HG03066 (cell line): ENCODE data around the gene FMNL2.
"Not testable (repeated sequence)": the region's sequence is repeated elsewhere in the genome, so short reads cannot be mapped to it uniquely, and the experiment has no call there.

Source experiments
- ATAC-seq: cut with Tn5 transposase; IDR thresholded peaks from one replicate; pipeline ENCODE4 v1.9.1; 2021; ENCODE audit warnings: low read depth; ENCODE audit not compliant: unreplicated experiment

The FMNL2 gene

DNA sequence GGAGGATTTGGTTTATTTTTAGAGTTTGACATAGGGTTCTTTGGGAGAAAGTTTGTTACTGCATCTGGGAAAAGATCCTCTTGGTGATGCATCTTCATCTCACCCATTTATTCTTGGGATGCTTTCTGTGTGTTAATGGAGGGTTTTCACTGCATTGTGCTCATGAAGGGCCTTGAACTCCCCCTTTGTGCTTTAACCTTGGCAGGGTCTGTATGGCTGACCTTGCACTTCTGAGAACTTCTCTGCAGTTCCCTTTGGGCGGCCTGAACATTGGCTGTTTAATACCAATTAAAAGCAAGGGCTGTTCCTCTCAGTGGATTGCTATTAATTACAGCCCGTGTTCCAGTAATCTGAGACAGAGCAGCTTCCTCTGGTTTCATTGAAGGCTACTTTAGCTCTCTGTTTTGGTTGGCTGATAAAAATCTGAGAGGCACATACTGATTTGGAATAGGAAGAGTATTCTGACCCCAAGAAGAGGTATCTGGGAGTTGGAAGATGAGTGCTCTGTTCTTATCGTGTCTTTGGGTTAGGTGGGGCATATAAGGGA is 37.5 kb downstream of the FMNL2 start:
- no peak for ATAC-seq

DNA sequence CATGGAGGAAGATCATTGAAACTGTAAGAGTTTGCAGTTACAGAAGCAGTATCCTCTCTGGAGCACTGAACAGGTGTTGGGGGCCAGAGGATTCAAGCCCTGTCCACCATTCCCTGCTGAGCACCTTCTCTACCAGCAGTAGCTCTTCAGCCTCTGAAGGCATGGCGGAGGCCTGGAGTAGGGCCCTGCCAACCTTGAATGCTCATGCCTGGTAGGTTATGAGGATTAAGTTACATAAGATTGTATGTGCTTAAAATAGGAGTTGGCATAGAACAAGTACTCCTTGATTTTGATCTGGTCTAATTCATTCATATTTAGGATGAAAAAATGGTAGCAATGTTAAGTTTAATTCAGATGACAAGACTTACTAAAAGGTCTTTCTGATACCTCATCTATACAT is 40.2 kb downstream of the FMNL2 start:
- ATAC-seq, result no peak

DNA sequence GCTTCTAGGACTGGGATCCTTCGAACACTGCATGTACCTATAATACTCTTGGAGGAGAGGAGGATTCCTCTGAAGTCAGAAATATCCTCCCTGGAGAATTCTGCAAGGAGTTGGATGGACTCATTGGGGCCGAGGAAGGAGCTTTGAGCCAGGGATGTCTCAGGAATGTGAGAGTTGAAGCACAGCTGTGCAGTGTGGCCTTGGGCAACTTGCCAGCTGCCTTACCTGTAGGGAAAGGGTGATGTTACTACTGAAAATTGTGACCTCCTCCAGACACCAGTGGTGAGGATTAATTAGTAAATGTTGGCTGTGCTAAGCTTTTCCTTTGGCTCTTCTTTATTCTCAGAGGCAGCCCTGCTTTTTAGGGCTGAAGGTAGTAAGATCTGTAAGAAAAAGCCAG is 41.4 kb downstream of the FMNL2 start:
- no peak for ATAC-seq

DNA sequence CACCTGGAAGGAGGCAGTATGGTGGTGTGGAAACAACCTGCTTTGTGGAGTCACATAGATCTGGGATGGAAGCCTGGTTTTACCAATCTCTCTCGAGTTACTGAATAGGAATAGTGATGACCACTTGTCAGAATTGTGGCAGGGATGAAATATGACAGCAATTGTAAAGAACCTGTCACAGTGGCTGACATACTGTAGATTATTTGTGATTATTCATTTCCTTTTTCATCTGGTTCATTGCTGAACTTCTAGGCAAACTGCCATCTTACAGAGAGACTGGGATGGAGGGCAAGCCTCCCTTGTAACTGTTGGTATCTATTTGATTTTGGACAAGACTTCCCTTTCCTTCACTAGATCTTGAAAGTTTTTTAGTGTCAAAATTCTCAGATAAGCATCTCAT is 42.0 kb downstream of the FMNL2 start:
- no peak for ATAC-seq

DNA sequence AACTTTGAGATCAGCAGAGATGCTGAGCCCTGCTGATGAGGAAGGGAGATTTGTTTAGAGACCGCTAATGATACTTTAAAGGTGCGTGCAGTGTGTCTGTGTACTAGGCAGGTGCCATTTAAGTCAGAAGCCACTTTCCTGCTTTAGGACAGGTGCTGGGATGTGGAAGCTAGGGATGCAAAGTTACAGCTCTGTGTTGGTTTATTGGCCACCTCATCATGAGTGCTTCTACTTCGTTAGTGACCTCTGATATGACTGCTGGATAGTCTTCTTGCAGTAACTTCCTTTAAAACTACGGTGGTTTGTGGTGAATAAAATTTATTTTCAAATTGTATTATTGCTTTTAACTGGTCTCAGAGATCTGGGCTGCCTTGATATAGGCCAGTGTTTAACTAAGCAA is 44.1 kb downstream of the FMNL2 start:
- ATAC-seq, result no peak

DNA sequence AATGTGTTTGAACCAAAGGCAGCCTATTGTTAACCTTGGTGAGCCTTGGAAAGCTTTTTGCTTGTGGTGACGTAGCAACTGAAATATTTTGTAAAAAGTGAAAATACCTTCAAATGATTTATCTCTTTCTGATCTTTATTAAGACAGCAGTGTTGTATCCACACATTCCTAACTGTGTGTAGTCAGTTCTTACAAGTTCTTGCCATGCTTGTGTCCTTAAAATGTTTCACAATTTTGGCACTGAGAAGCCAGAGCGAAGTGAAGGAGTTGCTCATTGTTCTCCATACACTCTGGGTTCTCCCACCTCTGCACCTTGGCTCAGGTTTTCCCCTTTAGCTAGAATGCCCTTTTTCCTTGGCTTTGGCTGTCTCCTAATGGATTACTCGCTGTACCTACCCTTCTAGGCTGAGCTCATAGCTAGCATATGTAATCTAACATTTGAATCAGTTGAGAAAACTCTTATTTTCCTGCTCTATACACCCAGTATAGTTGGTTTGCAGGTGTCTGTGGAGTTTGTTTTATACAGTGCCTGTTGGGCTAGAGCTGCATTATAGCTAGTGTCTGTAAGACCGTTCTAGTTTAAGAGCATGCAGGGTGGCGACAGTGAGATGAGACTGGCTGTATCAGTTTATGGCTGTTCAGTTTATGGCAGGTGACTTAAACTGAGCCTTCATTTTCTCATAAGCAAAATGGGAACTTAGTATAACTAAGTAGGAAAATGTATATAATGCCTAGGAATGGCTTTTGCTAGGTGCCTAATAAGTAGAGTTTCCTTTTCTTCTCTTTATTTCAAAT is 45.5 kb downstream of the FMNL2 start:
- no peak for ATAC-seq

DNA sequence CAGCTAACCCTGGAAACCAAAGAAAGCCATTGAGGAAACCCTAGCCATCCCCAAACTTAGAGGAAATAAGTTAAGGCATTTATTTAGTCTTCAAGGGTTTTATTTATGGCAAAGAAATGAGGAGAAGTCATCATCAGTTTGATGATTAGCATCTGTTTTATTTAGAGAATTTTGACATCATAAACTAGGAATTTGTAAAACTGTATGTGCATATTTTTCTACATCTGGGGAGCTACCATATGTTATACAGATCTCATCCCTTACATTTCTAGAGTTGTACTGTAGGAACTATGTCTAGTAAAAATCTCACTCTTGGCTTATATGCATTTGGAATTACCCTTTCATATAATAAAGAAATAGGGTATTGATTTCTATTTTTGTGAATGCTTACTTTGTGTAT is 48.7 kb downstream of the FMNL2 start:
- ATAC-seq, result no peak

DNA sequence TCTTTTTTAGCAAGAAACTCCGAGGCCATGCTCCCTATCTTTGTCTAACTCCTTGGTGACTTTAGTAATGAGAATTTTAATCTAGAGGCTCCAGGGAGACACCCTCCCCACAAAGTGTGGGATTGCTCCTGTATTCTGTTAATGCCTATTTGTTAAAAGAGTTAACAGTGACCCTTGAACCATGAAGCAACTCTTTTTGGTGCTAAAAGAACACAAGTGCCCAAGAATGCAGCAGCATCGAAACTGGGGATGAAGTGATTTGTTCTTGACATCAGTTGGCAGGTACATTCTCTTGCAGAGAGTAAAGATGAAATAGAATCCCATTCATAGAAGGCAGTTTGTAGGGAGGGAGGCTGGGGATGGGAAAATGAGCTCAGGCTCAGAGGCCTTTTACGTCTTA is 50.0 kb downstream of the FMNL2 start:
- no peak for ATAC-seq

DNA sequence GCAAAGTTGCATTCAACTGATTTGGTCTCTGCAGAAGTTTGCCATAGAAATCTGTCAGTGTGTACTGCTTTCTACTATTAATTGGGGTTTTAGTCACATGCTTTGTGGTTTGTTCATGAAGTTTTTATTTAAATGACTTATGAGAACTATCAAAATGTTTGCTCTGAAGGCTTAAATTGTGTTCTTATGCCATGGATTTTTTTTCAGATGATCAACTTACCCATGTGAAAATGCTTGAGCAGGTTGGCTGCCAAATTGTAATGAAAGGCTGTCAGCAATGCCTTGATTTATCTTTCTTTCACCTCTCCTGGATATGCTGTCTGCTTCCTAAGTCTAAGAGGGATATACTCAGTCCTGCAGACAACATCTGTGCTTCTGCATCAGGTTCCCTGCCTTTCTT is 50.7 kb downstream of the FMNL2 start:
- ATAC-seq, result no peak

DNA sequence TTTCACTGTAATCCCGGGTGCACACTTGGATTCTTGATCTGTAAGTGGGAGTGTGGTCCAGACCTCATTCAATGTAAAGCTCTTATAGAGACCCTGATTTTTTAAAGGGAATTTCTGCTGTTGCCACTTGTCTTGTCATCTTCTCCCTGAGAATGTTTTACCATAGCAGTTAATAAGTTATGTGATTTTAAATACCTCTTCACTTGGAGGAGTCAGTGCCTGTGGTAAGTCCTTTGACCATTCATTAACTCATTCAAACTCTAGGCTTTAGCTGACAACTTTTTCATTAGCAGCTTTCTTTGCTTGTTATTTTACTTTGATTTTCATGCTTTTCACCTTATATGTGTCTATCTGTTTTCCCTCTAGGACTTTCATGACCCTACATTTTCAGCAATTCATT is 51.3 kb downstream of the FMNL2 start:
- no peak for ATAC-seq

DNA sequence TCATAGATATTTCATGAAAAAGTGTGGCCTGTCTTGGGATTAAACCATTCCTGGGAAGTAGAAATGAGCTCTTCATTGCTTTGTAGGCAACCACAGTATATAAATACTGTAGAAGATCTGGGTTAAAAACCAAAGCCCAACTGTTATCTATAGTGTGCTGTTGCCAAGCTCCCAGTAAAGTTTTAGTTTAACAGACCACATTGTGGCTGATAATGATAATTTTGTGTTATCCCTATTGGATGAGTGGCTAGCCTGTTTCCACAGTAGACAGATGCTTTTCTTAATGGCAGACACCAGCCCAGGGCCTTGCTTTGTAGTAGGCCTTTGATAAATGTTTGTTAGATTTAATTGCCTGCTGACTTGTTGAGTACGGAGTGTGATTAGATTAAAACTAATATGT is 52.1 kb downstream of the FMNL2 start:
- no peak for ATAC-seq

DNA sequence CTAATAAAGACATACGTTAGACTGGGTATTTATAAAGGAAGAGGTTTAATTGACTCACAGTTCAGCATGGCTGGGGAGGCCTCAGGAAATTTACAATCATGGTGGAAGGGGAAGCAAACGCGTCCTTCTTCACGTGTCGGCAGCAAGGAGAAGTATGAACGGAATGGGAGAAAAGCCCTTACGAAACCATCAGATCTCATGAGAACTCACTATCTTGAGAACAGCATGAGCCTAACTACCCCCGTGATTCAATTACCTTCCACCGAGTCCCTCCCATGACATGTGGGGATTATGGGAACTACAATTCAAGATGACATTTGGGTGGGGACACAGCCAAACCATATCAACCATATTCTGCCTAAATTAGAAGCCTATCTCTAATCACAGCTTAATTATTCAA is 53.3 kb downstream of the FMNL2 start:
- ATAC-seq, result not testable (repeated sequence)

DNA sequence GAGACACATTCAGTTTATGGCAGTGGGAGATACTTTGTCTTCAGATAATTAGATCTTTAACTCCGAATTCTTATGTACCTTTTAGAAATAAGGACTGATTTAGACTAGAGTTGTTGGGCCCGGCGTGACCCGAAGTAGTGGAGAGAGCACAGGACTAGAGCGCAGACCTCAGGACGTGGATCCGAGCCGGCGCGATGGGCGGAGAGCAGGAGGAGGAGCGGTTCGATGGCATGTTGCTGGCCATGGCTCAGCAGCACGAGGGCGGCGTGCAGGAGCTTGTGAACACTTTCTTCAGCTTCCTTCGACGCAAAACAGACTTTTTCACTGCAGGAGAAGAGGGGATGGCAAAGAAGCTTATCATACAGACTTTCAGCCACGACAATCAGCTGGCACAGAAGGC is 54.5 kb downstream of the FMNL2 start:
- no peak for ATAC-seq

DNA sequence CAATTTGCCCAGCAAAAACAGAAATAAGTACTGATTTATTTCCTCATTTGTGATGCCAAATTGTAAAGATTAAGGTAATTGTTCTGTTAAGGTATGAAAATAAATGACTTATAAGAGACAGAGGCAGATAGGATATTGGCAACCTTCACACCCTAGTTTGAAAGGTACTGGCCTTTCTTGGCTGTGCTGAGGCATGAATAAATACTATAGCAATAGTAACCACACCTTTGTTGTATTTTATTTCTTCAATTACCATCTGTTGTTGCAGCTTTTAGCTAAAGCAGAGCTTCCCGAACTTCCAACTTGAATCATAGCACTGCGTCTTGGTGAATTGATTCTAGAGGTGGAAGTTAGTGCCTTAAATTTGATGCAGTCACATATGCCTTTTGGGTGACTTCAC is 55.9 kb downstream of the FMNL2 start:
- ATAC-seq, result no peak

DNA sequence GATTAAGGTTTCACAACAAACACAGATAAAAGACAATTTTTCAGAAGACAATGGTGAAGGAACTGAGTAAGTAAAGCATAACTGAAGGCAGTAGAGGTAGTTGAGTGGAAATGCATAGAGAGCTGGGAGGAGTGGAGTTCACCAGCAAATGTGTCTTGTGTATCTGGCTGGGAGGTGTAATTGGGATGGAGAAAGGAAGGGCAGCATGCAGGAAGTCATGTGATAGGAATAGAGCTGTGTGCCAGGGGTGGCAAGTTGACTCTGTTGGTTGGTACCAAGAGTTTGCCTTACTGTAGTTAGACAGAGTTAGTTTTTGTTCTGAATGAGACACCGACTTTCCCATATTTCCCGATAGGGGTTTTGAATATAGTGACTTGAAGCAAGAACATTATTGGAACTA is 56.3 kb downstream of the FMNL2 start:
- no peak for ATAC-seq

DNA sequence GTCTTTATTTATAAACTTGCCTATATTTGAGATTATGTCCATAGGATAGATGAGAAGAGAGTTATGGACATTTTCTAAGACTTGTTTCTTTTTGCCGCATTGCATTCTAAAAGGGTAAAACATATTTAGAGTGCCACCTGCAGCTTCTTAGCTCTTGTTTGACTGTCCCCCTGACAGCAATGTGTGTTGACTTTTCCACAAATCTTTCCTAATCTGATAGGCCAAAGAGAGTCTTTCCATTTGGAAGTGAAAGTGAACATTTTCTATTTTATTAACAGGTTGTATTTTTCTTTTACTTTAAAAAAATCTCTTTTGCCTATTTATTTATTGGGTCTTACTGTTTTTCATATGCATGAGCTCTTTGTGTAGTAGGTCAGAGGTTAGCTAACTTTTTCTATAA is 58.4 kb downstream of the FMNL2 start:
- ATAC-seq, result no peak

DNA sequence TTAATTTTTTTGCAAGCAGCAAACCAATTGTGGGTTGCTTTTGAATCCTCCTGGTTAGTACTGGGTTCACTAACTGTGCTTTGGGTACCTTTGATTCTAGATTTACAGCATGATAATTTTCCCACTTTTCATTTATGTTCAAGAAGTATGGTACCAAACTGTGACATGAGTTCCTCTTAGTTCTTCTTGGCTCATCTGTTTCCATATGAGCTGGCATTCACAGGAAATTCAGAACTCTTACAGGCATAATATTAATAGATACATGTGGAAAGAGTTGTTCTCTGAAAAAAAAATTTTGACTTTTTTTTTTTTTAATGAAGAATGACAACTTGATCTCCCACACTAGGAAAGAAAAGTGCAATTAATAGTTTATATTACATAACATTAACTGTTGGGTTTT is 59.4 kb downstream of the FMNL2 start:
- ATAC-seq, result no peak

DNA sequence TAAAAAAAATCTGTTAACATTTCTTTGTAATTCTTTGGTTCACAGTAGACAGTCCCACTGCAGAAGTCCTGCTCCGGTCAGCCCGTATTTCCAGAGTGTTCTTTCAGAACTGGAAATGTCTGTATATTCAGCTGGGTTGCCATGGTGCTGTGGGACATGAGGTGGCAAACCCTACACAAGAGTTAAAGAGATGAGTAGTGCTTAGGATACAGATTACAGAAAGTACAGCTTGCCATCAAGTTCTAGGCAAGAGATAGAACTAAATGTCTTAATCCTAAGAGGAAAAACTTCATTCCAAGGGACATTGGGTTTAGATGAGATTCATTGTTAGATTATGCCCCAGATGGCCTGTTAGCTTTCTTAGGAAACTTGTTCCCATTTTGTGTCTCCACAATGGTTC is 60.1 kb downstream of the FMNL2 start:
- ATAC-seq, result no peak

DNA sequence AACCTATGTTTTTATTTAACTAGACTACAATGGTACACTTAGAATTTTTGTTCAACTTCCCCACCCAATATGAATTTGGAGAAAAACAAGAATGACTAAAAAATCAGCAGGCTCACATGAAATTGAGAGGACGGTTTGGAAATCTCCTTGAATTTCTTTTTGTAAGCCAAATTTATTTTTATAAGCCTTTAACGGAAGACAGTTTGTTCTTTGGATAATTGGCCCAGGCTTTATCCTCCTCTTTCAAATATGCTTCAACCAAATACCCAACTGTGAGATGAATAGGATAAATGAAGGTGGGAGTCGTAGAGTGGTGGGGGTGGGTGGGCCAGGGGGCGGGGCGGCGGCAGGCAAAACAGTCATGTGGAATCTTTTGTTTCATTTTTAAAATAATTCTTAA is 60.6 kb downstream of the FMNL2 start:
- no peak for ATAC-seq

DNA sequence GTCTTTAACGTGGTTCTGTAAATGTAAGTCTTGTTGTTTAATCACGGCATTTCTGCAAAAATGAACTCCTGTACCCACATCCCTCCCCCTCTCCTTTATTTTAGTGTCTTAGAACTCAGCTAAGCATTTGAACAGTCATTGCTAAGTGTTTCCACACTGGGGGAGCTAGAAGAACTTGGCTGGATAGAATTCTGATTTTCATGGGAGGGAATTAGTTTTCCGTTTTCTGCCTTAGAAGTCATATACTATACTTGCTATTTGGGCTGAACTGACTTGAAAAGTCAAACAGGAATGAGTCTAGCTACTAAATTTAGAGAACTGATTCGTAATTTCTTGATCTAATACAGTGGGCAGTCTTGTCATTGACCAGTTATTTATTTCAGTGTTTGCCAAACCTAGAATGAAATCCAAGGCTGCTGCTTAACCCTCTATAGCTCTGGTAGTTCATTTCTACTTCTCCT is 61.1 kb downstream of the FMNL2 start:
- ATAC-seq, result no peak

DNA sequence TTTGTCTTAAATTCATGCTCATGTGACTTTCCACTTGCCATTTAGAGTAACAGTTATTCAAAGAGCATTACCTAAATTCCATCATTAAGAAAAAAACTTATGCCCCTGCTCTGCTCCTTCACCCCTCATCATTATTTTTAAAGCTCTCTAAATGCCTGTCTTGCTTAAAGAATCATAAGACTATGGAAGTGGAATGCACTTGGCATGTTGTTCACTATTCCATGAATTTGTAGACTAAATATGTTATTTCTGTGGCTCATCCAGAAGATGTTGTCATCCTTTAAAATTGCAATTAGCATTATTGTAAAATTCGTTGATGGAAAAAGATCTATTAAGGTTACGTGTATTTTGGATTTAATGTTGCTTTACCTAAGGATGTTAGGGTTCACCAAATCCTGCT is 61.8 kb downstream of the FMNL2 start:
- no peak for ATAC-seq

DNA sequence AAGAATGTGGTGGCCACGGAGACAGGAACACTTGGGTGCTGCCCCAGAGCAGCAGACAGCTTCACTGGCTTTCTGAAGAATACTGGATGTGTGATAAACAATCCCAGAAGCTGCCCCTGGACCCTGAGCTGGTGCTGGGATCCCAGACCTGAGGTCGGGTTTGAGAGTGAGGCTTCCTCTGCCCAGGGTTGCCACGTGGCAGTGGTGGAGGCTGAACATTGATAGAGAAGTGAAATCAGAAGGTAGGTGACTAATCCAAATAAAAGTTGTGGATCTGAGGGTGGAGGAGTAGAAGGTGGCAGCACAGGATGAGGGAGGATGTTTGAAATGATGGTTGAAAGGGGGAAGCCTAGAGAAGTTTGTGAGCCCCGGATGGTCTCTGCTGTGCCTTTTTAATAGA is 64.0 kb downstream of the FMNL2 start:
- no peak for ATAC-seq
